Lower lobe of right lung (tissue), 2 donors: ENCODE results near the gene CMIP. TPM values are rescaled to one million over a fixed set of nuclear protein-coding genes. Genes with fewer than 3 reads are reported as not detected.
"Not testable (repeated sequence)": the region's sequence is repeated elsewhere in the genome, so short reads cannot be mapped to it uniquely, and the experiment has no call there.

Experiments used
- ATAC-seq, 2 donors: fragments of 200-7000 bp; cut with Tn5 transposase; one replicate each; pipeline ENCODE4 v1.9.1; 2020 to 2022; ENCODE audit warnings: mild to moderate bottlenecking in 2 of 2, moderate library complexity in 2 of 2
- DNase-seq: peaks from one replicate; pipeline ENCODE4 v3.0.0-alpha.2; 2020
- H3K27ac ChIP-seq: fragments of 200-600 bp; one replicate; pipeline ENCODE4 v1.8.0; 2022
- H3K27me3 ChIP-seq: fragments of 200-600 bp; one replicate; pipeline ENCODE4 v1.8.0; 2022; ENCODE audit warnings: low read depth
- H3K36me3 ChIP-seq: fragments of 200-600 bp; one replicate; pipeline ENCODE4 v1.8.0; 2022; ENCODE audit warnings: mild to moderate bottlenecking
- H3K4me1 ChIP-seq: fragments of 200-600 bp; one replicate; pipeline ENCODE4 v1.8.0; 2022
- H3K4me3 ChIP-seq: fragments of 200-600 bp; one replicate; pipeline ENCODE4 v1.8.0; 2022; ENCODE audit warnings: mild to moderate bottlenecking
- H3K9me3 ChIP-seq: fragments of 200-600 bp; one replicate; pipeline ENCODE4 v1.8.0; 2022
- intact Hi-C: fragments of 100-400 bp; cut with DNase I; formaldehyde crosslinking; loops from one replicate; pipeline ENCODE4 v1.11.0; 2022
- total RNA-seq: library from RNA; stranded (reverse); fragmentation: NEBNext Ultra II Directional; extraction: Animal tissue kit (Norgen Biotek cat#: 25700); gene quantifications from one replicate; pipeline ENCODE4 v1.2.1, GENCODE V29; 2021
- TF ChIP-seq, protein P1 (sequence below): fragments of 200-600 bp; IDR thresholded peaks from one replicate; pipeline ENCODE4 v1.8.0; 2022; ENCODE audit warnings: antibody characterized with exemption, mild to moderate bottlenecking
- donor health status: DM: no; HTN: yes; CAD: no; lungs with severe emphysema.

Gene CMIP
- total RNA-seq, 1 donor from 2014 or later: 77.4 TPM

DNA sequence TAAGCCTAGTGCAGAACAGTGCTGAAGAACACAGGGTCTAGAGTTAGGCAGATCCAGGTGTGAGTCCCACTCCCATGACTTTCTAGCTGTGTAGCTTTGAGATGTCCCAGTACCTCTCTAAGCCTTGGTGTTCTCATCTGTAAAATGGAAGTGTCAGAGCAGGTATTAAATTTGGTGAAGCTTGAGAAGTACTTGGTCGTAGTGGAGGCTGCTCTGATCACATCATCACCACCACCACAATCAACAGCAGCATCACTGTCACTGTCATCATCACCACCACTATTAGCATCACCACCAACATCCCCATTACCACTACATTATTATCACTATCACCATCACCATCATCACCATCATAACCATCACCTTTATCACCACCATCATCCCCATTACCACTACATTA, 132.1 kb downstream of the CMIP start:
- Histone ChIP-seq H3K4me3 (no peak overlapping the region), H3K36me3 (no peaks in the 10 kb centered on the region), H3K4me1 (peaks cover 11% of the 10 kb centered on the region), H3K27ac (no peak overlapping the region), H3K9me3 (no peaks in the 10 kb centered on the region), H3K27me3 (no peaks in the 10 kb centered on the region)
- TF ChIP-seq, protein P1, sequence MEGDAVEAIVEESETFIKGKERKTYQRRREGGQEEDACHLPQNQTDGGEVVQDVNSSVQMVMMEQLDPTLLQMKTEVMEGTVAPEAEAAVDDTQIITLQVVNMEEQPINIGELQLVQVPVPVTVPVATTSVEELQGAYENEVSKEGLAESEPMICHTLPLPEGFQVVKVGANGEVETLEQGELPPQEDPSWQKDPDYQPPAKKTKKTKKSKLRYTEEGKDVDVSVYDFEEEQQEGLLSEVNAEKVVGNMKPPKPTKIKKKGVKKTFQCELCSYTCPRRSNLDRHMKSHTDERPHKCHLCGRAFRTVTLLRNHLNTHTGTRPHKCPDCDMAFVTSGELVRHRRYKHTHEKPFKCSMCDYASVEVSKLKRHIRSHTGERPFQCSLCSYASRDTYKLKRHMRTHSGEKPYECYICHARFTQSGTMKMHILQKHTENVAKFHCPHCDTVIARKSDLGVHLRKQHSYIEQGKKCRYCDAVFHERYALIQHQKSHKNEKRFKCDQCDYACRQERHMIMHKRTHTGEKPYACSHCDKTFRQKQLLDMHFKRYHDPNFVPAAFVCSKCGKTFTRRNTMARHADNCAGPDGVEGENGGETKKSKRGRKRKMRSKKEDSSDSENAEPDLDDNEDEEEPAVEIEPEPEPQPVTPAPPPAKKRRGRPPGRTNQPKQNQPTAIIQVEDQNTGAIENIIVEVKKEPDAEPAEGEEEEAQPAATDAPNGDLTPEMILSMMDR: no peak
- no peak for ATAC-seq
- intact Hi-C loops: no loop called here
- DNase-seq: no peak

GRCh38 chr16:81577272-81577671, 132.7 kb downstream of the CMIP start:
- peaks cover 17% of the 10 kb centered on the region for H3K4me1 ChIP-seq
- H3K36me3 ChIP-seq, H3K27ac ChIP-seq, intact Hi-C loops, DNase-seq, H3K9me3 ChIP-seq, ATAC-seq, H3K4me3 ChIP-seq, H3K27me3 ChIP-seq: not testable (repeated sequence)

DNA sequence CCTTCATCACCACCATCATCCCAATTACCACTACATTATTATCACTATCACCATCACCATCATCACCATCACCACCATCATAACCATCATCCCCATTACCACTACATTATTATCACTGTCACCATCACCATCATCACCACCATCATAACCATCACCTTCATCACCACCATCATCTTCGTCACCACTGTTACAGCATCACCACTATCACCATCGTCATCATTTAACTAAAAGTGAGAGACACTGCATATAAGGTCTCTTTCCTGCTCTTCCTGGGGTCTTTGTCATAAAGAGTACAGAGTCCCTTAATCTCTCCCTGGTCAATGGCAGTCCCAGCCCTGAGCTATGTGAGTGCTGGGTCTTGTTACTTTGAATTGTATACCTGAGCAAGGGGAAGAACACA, 133.5 kb downstream of the CMIP start:
- no peak for ATAC-seq
- DNase-seq: no peak
- no peaks in the 10 kb centered on the region for H3K27me3 ChIP-seq
- H3K4me1 ChIP-seq: peaks cover 24% of the 10 kb centered on the region
- intact Hi-C loops: no loop called here
- no peak overlapping the region for H3K27ac ChIP-seq
- TF ChIP-seq, protein P1: no peak
- H3K4me3 ChIP-seq: no peak overlapping the region
- H3K9me3 ChIP-seq: no peaks in the 10 kb centered on the region
- H3K36me3 ChIP-seq: no peaks in the 10 kb centered on the region

GRCh38 chr16:81578636-81579413, 134.2 kb downstream of the CMIP start:
- Histone ChIP-seq H3K9me3 (no peaks in the 10 kb centered on the region), H3K27ac (no peak overlapping the region), H3K36me3 (no peaks in the 10 kb centered on the region), H3K4me3 (no peak overlapping the region), H3K27me3 (no peaks in the 10 kb centered on the region), H3K4me1 (peaks cover 32% of the 10 kb centered on the region)
- DNase-seq: no peak
- intact Hi-C loops: no loop called here
- TF ChIP-seq, protein P1: no peak
- ATAC-seq: no peak

DNA sequence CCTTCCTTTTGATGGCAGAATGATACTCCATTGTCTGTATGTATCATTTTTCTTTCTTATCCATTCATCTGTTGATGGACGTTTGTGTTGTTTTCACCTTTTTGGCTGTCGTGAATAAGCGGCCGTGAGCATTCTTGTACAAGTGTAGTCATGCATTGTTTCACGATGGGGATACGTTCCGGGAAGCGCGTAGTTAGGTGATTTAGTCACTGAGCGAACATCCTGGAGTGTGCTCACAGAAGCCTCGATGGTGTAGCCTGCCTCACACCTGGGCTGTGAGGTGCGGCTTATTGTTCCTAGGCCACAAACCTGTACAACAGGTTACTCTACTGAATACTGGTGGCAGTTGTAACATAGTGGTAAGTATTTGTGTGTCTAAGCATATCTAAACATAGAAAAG, 136.5 kb downstream of the CMIP start:
- H3K9me3 ChIP-seq: no peaks in the 10 kb centered on the region
- peak; percentile 76 to 88 for ATAC-seq
- DNase-seq: peak; percentile 59
- intact Hi-C loops: no loop called here
- H3K4me1 ChIP-seq: peaks cover 44% of the 10 kb centered on the region
- H3K36me3 ChIP-seq: no peaks in the 10 kb centered on the region
- TF ChIP-seq, protein P1: no peak
- peak overlapping the region; percentile 78 for H3K27ac ChIP-seq
- H3K27me3 ChIP-seq: no peaks in the 10 kb centered on the region
- H3K4me3 ChIP-seq: no peak overlapping the region

GRCh38 chr16:81582655-81583441, 138.2 kb downstream of the CMIP start:
- no peaks in the 10 kb centered on the region for H3K9me3 ChIP-seq
- peak overlapping the region; percentile 78 for H3K27ac ChIP-seq
- H3K4me3 ChIP-seq: no peak overlapping the region
- intact Hi-C loops: no loop called here
- peaks cover 44% of the 10 kb centered on the region for H3K4me1 ChIP-seq
- ATAC-seq: no peak
- DNase-seq: no peak
- no peaks in the 10 kb centered on the region for H3K36me3 ChIP-seq
- TF ChIP-seq, protein P1: no peak
- no peaks in the 10 kb centered on the region for H3K27me3 ChIP-seq
